Loucy (cell line): Measurements from ENCODE around the gene COPS7A.

ENCODE experiments used
- EZH2phosphoT487 ChIP-seq: fragments of 200-600 bp; IDR thresholded peaks from 2 replicates; pipeline ENCODE4 v1.6.1; 2018; ENCODE audit warnings: antibody characterized with exemption, mild to moderate bottlenecking, moderate library complexity, borderline replicate concordance
- TF ChIP-seq, protein P1 (sequence below): fragments of 200-600 bp; sonication (generic); conservative IDR thresholded peaks from 2 replicates; pipeline ENCODE4 v1.5.1; 2014; ENCODE audit warnings: mild to moderate bottlenecking, antibody characterized with exemption, low read length

DNA sequence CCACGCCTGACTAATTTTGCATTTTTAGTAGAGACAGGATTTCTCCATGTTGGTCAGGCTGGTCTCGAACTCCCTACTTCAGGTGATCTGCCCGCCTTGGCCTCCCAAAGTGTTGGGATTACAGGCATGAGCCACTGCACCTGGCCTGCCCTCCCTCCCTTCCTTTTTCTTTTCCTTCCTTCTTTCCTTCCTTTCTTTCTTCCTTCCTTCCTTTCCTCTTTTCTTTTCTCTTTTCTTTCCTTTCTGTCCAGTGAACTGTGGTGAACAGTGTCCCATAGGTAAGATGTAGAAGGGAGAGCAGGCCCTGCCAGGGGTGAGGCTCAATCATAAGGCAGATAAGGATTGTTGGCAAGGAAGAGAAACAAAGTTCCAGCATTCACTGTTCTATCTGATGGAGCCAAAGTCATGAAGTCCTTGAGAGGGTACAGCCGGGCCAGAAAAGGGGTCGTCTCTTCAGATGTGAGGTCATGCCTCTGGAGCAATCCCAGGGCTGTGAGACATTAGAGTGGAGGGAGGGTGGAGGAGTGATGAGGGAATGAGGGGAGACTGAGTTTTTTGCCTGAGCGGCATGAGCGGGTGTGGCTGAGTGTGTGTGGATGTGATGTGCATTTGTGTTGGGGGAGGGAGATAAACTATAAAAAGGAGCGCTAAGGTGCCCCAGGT, 33.3 kb downstream of the COPS7A start:
- TF ChIP-seq, protein P1, sequence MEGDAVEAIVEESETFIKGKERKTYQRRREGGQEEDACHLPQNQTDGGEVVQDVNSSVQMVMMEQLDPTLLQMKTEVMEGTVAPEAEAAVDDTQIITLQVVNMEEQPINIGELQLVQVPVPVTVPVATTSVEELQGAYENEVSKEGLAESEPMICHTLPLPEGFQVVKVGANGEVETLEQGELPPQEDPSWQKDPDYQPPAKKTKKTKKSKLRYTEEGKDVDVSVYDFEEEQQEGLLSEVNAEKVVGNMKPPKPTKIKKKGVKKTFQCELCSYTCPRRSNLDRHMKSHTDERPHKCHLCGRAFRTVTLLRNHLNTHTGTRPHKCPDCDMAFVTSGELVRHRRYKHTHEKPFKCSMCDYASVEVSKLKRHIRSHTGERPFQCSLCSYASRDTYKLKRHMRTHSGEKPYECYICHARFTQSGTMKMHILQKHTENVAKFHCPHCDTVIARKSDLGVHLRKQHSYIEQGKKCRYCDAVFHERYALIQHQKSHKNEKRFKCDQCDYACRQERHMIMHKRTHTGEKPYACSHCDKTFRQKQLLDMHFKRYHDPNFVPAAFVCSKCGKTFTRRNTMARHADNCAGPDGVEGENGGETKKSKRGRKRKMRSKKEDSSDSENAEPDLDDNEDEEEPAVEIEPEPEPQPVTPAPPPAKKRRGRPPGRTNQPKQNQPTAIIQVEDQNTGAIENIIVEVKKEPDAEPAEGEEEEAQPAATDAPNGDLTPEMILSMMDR: no peak
- no peak for TF ChIP-seq EZH2phosphoT487
